GM12878 (cell line): ENCODE measurements around the gene ZBTB8OS. TPM values are rescaled to one million over a fixed set of nuclear protein-coding genes. Genes with fewer than 3 reads are reported as not detected.

Experiments used
- ATAC-seq: fragments of 200-7000 bp; cut with Tn5 transposase; 3 replicates; pipeline ENCODE4 v1.9.1; 2020; ENCODE audit warnings: mild to moderate bottlenecking, moderate library complexity
- BruUV-seq: library from RNA; stranded (reverse); fragments of 400-500 nt; replicated peaks from 2 replicates; lab custom pipeline; 2021; lab: Mats Ljungman, UMichigan
- CTCF ChIA-PET: fragments of 300-600 bp; sonication (Branson Sonifier 250); formaldehyde crosslinking; extraction: SDS; loops from one replicate; lab custom pipeline; 2021; ENCODE audit warnings: inconsistent platforms; lab: Yijun Ruan, JAX
- POLR2A ChIA-PET: fragments of 350-600 bp; formaldehyde crosslinking; extraction: SDS; loops from one replicate; lab custom pipeline; 2021; ENCODE audit warnings: inconsistent platforms; lab: Charles Lee
- RAD21 ChIA-PET: fragments of 300-600 bp; sonication (Branson Sonifier 250); formaldehyde crosslinking; loops from one replicate; lab custom pipeline; 2023; ENCODE audit warnings: antibody characterized with exemption; ENCODE audit not compliant: unreplicated experiment; lab: Charles Lee
- SMC1A ChIA-PET: fragments of 300-600 bp; sonication (Branson Sonifier 250); formaldehyde crosslinking; loops from one replicate; lab custom pipeline; 2023; ENCODE audit not compliant: unreplicated experiment, uncharacterized antibody; lab: Charles Lee
- DNase-seq: peaks from one replicate; pipeline ENCODE4 v3.0.0-alpha.2; 2011; ENCODE audit warnings: low read depth, low spot score
- FAIRE-seq: peaks from 3 replicates; lab custom pipeline; 2011; peaks lifted over from hg19 to GRCh38; lab: Jason Lieb, UNC
- H2AFZ ChIP-seq: 2 replicates; pipeline ENCODE4 v1.6.0; 2011; ENCODE audit warnings: low read depth, low read length, control low read depth; ENCODE audit not compliant: control insufficient read depth
- H3K27ac ChIP-seq: 2 replicates; pipeline ENCODE4 v1.5.1; 2011; ENCODE audit warnings: control low read depth; ENCODE audit not compliant: control insufficient read depth, insufficient read depth
- H3K27me3 ChIP-seq, 2 experiments: replicated peaks in 1 of 2; 2 replicates each; pipeline versions ENCODE4 v1.6.0 to v1.6.1; 2011; ENCODE audit warnings: low read length in 1 of 2; ENCODE audit not compliant: control insufficient read depth in 2 of 2, insufficient read depth in 2 of 2
- H3K36me3 ChIP-seq, 2 experiments: 2 replicates each; pipeline ENCODE4 v1.5.1; 2011; ENCODE audit warnings: low read length in 1 of 2; ENCODE audit not compliant: control insufficient read depth in 2 of 2, insufficient read depth in 2 of 2
- H3K4me1 ChIP-seq: 2 replicates; pipeline ENCODE4 v1.6.1; 2011; ENCODE audit warnings: mild to moderate bottlenecking, low read length, moderate library complexity, mixed read lengths; ENCODE audit not compliant: control insufficient read depth, insufficient read depth
- H3K4me2 ChIP-seq: 2 replicates; pipeline ENCODE4 v1.6.0; 2011; ENCODE audit warnings: control low read depth; ENCODE audit not compliant: control insufficient read depth, insufficient read depth
- H3K4me3 ChIP-seq: fragments of 200-600 bp; sonication (generic); 2 replicates; pipeline ENCODE4 v1.5.1; 2016
- H3K79me2 ChIP-seq: 2 replicates; pipeline ENCODE4 v1.6.0; 2011; ENCODE audit warnings: low read length; ENCODE audit not compliant: control insufficient read depth, insufficient read depth
- H3K9ac ChIP-seq: 2 replicates; pipeline ENCODE4 v1.8.0; 2011; ENCODE audit warnings: low read length, control low read depth, mixed read lengths; ENCODE audit not compliant: control insufficient read depth, insufficient read depth
- H3K9me3 ChIP-seq: replicated peaks from 3 replicates; pipeline ENCODE4 v1.5.1; 2011; ENCODE audit warnings: mild to moderate bottlenecking, low read length; ENCODE audit not compliant: control insufficient read depth, insufficient read depth
- H4K20me1 ChIP-seq: 2 replicates; pipeline ENCODE4 v1.6.0; 2011; ENCODE audit not compliant: control insufficient read depth, insufficient read depth
- ASH2L ChIP-seq: fragments of 300-600, 200-600 bp; sonication (generic); IDR thresholded peaks from 2 replicates; pipeline ENCODE4 v1.6.1; 2017; ENCODE audit warnings: low read depth, mild to moderate bottlenecking, borderline replicate concordance
- BACH1 ChIP-seq: fragments of 450-650 bp; IDR thresholded peaks from 2 replicates; pipeline ENCODE4 v1.6.1; 2017; ENCODE audit warnings: mild to moderate bottlenecking, borderline replicate concordance
- EED ChIP-seq: sonication (generic); IDR thresholded peaks from 2 replicates; pipeline ENCODE4 v1.6.1; 2016; ENCODE audit warnings: antibody characterized with exemption, low read depth
- HSF1 ChIP-seq: fragments of 150-350 bp; IDR thresholded peaks from 2 replicates; pipeline ENCODE4 v1.6.1; 2014; ENCODE audit warnings: mild to moderate bottlenecking, low read depth, low read length
- IRF3 ChIP-seq: fragments of 450-650 bp; IDR thresholded peaks from 2 replicates; pipeline ENCODE4 v1.6.1; 2014; ENCODE audit warnings: mild to moderate bottlenecking
- IRF5 ChIP-seq: fragments of 450-650 bp; IDR thresholded peaks from 2 replicates; pipeline ENCODE4 v1.6.1; 2017; ENCODE audit warnings: borderline replicate concordance
- NRF1 ChIP-seq: conservative IDR thresholded peaks from 2 replicates; pipeline ENCODE4 v1.6.1; 2011; ENCODE audit warnings: mild to moderate bottlenecking, low read depth, low read length, improper control_type of control experiment
- SUPT20H ChIP-seq: IDR thresholded peaks from 2 replicates; pipeline ENCODE4 v1.6.1; 2011; ENCODE audit warnings: low read depth, mild to moderate bottlenecking, low read length, moderate library complexity, borderline replicate concordance; ENCODE audit not compliant: control insufficient read depth
- TAF1 ChIP-seq: IDR thresholded peaks from 2 replicates; pipeline ENCODE4 v1.6.1; 2011; ENCODE audit warnings: mild to moderate bottlenecking, low read depth, low read length, borderline replicate concordance
- TCF12 ChIP-seq: IDR thresholded peaks from 2 replicates; pipeline ENCODE4 v1.6.1; 2011; ENCODE audit warnings: low read depth, mild to moderate bottlenecking, low read length
- YBX1 ChIP-seq: fragments of 450-650 bp; IDR thresholded peaks from 2 replicates; pipeline ENCODE4 v1.6.1; 2016; ENCODE audit warnings: antibody characterized with exemption
- WGBS: methylation state at CpG from one replicate; pipeline ENCODE4 v1.1.6; 2016; ENCODE audit warnings: low lambda C conversion rate; ENCODE audit not compliant: insufficient replicate concordance, insufficient coverage; ENCODE audit errors: missing lambda C conversion rate; 5-methylcytosine and 5-hydroxymethylcytosine counted together
- in situ Hi-C: fragments of 300-500 bp; cut with MboI; formaldehyde crosslinking; loops from 9 replicates; pipeline ENCODE4 v1.14.3; 2018; ENCODE audit warnings: mixed read lengths
- intact Hi-C: fragments of 100-400 bp; cut with micrococcal nuclease; formaldehyde crosslinking; loops from one replicate; pipeline ENCODE4 v1.14.2; 2022; ENCODE audit not compliant: unreplicated experiment
- polyA plus RNA-seq, 11 experiments: library from polyadenylated mRNA; depleted of rRNA in 4 of 11; unstranded in 6 of 11; stranded (reverse) in 5 of 11; fragments of >200 nt; fragmentation: Nextera tagmentation in 4 of 11; fragmentation: Illumina TruSeq in 1 of 11; extraction: Ambion mirVana in 4 of 11; extraction: Trizol in 1 of 11; gene quantifications; 1 replicate in 1 of 11; 2 replicates in 10 of 11; pipeline versions ENCODE4 v1.2.1 to v1.2.3, GENCODE V29; 2011 to 2016; ENCODE audit warnings: inconsistent platforms in 2 of 11, missing spikeins in 2 of 11, low read depth in 1 of 11
- small RNA-seq: library from RNA; depleted of rRNA; stranded (forward); fragments of <200 nt; gene quantifications from one replicate; pipeline ENCODE3, GENCODE V24; 2014
- total RNA-seq, 4 experiments: library from RNA; depleted of rRNA in 3 of 4; stranded (reverse); fragments of >200 nt in 3 of 4; fragmentation: Illumina TruSeq in 1 of 4; extraction: Trizol in 1 of 4; gene quantifications; 2 replicates each; pipeline versions ENCODE4 v1.2.1 to v1.2.3, GENCODE V29; 2013 to 2021

Gene ZBTB8OS
- total and polyA plus RNA-seq, 10 of the 15 experiments (the other 5 are each of a cell fraction or from before 2014, with no cell fraction given), result 77.8 to 350 (median 139) TPM

- in situ Hi-C loops, result no loop called here
Measured at GRCh38 chr1:32580348-32581017, 69.9 kb downstream of the ZBTB8OS start.

More at GRCh38 chr1:32580348-32581017, 69.9 kb downstream of the ZBTB8OS start:
- WGBS, result 79% methylated on average over 10 of the region's 10 CpGs
- FAIRE-seq (no peak), ATAC-seq (no peak), DNase-seq (no peak)
- no TSS peak for BruUV-seq
- CTCF ChIA-PET, result no interaction called here
- Histone ChIP-seq H3K27me3 (no peaks in the 10 kb centered on the region), H2AFZ (no peak overlapping the region), H3K27ac (no peak overlapping the region), H3K36me3 (no peaks in the 10 kb centered on the region), H3K9me3 (no peaks in the 10 kb centered on the region), H3K9ac (no peak overlapping the region), H3K4me1 (no peaks in the 10 kb centered on the region), H3K4me2 (no peak overlapping the region), H4K20me1 (no peaks in the 10 kb centered on the region), H3K79me2 (no peaks in the 10 kb centered on the region), H3K4me3 (no peak overlapping the region)
- intact Hi-C loops, result no loop called here
- TF ChIP-seq IRF3 (no peak), NRF1 (no peak), TAF1 (no peak), YBX1 (no peak), BACH1 (no peak), ASH2L (no peak), HSF1 (no peak), TCF12 (no peak), EED (no peak), SUPT20H (no peak), IRF5 (no peak)
- SMC1A ChIA-PET, result no interaction called here
- RAD21 ChIA-PET, result no interaction called here
- POLR2A ChIA-PET, result no interaction called here

Small RNA genes lying within 50 kb of the gene (small RNA-seq; reads per million reads assigned to genes)
- gene RF00019, result not detected

Other genes with a start within 250 kb of the ZBTB8OS start
Only the 7 nearest of the 8 such genes appear.
- gene ZBTB8B, start 185.5 kb downstream of the ZBTB8OS start, total RNA-seq (2014; rRNA removed), result under 0.01 and 0.05 TPM in 2 replicates
- gene ZBTB8B, start 185.5 kb downstream of the ZBTB8OS start, total RNA-seq (2014; rRNA removed; fragmentation: Illumina TruSeq; extraction: Trizol), result under 0.01 and 0.04 TPM in 2 replicates
- 0.03 TPM in 1 of 2 replicates, not detected in the other for gene ZBTB8B, start 185.5 kb downstream of the ZBTB8OS start, total RNA-seq (2021)
- not detected in 2 replicates for gene ZBTB8B, start 185.5 kb downstream of the ZBTB8OS start, polyA plus RNA-seq (2011; rRNA removed)
- 0.01 TPM in 1 of 2 replicates, not detected in the other for gene ZBTB8B, start 185.5 kb downstream of the ZBTB8OS start, polyA plus RNA-seq (2014; fragmentation: Illumina TruSeq; extraction: Trizol)
- under 1 TPM in 1 of 2 experiments, not detected in 1; under 0.01 TPM for gene ZBTB8B, start 185.5 kb downstream of the ZBTB8OS start, polyA plus RNA-seq (2014; fragmentation: Nextera tagmentation; extraction: Ambion mirVana)
- gene ZBTB8B, start 185.5 kb downstream of the ZBTB8OS start, polyA plus RNA-seq (2014; rRNA removed), result 0.01 TPM in 2 replicates
- gene ZBTB8B, start 185.5 kb downstream of the ZBTB8OS start, polyA plus RNA-seq (2016; fragmentation: Nextera tagmentation; extraction: Ambion mirVana), result under 1 TPM in 1 of 2 experiments, not detected in 1; 0.01 TPM
- gene ZBTB8A, start 111.1 kb downstream of the ZBTB8OS start, total RNA-seq (2014; rRNA removed), result 2.1 and 2.9 TPM in 2 replicates
- 2.5 and 2.6 TPM in 2 replicates for gene ZBTB8A, start 111.1 kb downstream of the ZBTB8OS start, total RNA-seq (2014; rRNA removed; fragmentation: Illumina TruSeq; extraction: Trizol)
- gene ZBTB8A, start 111.1 kb downstream of the ZBTB8OS start, total RNA-seq (2021), result 2.7 and 3.5 TPM in 2 replicates
- gene ZBTB8A, start 111.1 kb downstream of the ZBTB8OS start, polyA plus RNA-seq (2011; rRNA removed), result 1.1 and 1.4 TPM in 2 replicates
- gene ZBTB8A, start 111.1 kb downstream of the ZBTB8OS start, polyA plus RNA-seq (2014; fragmentation: Illumina TruSeq; extraction: Trizol), result 3.1 and 3.8 TPM in 2 replicates
- gene ZBTB8A, start 111.1 kb downstream of the ZBTB8OS start, polyA plus RNA-seq (2014; fragmentation: Nextera tagmentation; extraction: Ambion mirVana), result under 1 TPM; 0.48 to 0.90 TPM
- 1.6 and 2.2 TPM in 2 replicates for gene ZBTB8A, start 111.1 kb downstream of the ZBTB8OS start, polyA plus RNA-seq (2014; rRNA removed)
- gene ZBTB8A, start 111.1 kb downstream of the ZBTB8OS start, polyA plus RNA-seq (2016; fragmentation: Nextera tagmentation; extraction: Ambion mirVana), result 1 to 10 TPM; 3.7 to 4.7 TPM
- gene RBBP4, start 658 bp upstream of the ZBTB8OS start, total RNA-seq (2014; rRNA removed), result 156 and 165 TPM in 2 replicates
- gene RBBP4, start 658 bp upstream of the ZBTB8OS start, total RNA-seq (2014; rRNA removed; fragmentation: Illumina TruSeq; extraction: Trizol), result 194 TPM in 2 replicates
- 290 and 303 TPM in 2 replicates for gene RBBP4, start 658 bp upstream of the ZBTB8OS start, total RNA-seq (2021)
- 228 and 250 TPM in 2 replicates for gene RBBP4, start 658 bp upstream of the ZBTB8OS start, polyA plus RNA-seq (2011; rRNA removed)
- gene RBBP4, start 658 bp upstream of the ZBTB8OS start, polyA plus RNA-seq (2014; fragmentation: Illumina TruSeq; extraction: Trizol), result 237 and 297 TPM in 2 replicates
- gene RBBP4, start 658 bp upstream of the ZBTB8OS start, polyA plus RNA-seq (2014; fragmentation: Nextera tagmentation; extraction: Ambion mirVana), result 100 to 1,000 TPM; 120 to 234 TPM
- 169 and 177 TPM in 2 replicates for gene RBBP4, start 658 bp upstream of the ZBTB8OS start, polyA plus RNA-seq (2014; rRNA removed)
- 100 to 1,000 TPM; 342 to 357 TPM for gene RBBP4, start 658 bp upstream of the ZBTB8OS start, polyA plus RNA-seq (2016; fragmentation: Nextera tagmentation; extraction: Ambion mirVana)
- 0.27 TPM in 1 of 2 replicates, not detected in the other for gene SYNC, start 52.2 kb upstream of the ZBTB8OS start, total RNA-seq (2014; rRNA removed)
- 0.04 TPM in 1 of 2 replicates, not detected in the other for gene SYNC, start 52.2 kb upstream of the ZBTB8OS start, total RNA-seq (2014; rRNA removed; fragmentation: Illumina TruSeq; extraction: Trizol)
- not detected in 2 replicates for gene SYNC, start 52.2 kb upstream of the ZBTB8OS start, total RNA-seq (2021)
- gene SYNC, start 52.2 kb upstream of the ZBTB8OS start, polyA plus RNA-seq (2011; rRNA removed), result 0.05 TPM in 1 of 2 replicates, not detected in the other
- gene SYNC, start 52.2 kb upstream of the ZBTB8OS start, polyA plus RNA-seq (2014; fragmentation: Illumina TruSeq; extraction: Trizol), result 0.05 TPM in 1 of 2 replicates, not detected in the other
- gene SYNC, start 52.2 kb upstream of the ZBTB8OS start, polyA plus RNA-seq (2014; fragmentation: Nextera tagmentation; extraction: Ambion mirVana), result not detected
- gene SYNC, start 52.2 kb upstream of the ZBTB8OS start, polyA plus RNA-seq (2014; rRNA removed), result not detected in 2 replicates
- under 1 TPM in 1 of 2 experiments, not detected in 1; 0.12 TPM for gene SYNC, start 52.2 kb upstream of the ZBTB8OS start, polyA plus RNA-seq (2016; fragmentation: Nextera tagmentation; extraction: Ambion mirVana)
- gene YARS1, start 166.8 kb upstream of the ZBTB8OS start, total RNA-seq (2014; rRNA removed), result 169 and 170 TPM in 2 replicates
- gene YARS1, start 166.8 kb upstream of the ZBTB8OS start, total RNA-seq (2014; rRNA removed; fragmentation: Illumina TruSeq; extraction: Trizol), result 113 TPM in 2 replicates
- 158 and 159 TPM in 2 replicates for gene YARS1, start 166.8 kb upstream of the ZBTB8OS start, total RNA-seq (2021)
- 82.0 and 85.6 TPM in 2 replicates for gene YARS1, start 166.8 kb upstream of the ZBTB8OS start, polyA plus RNA-seq (2011; rRNA removed)
- 179 and 220 TPM in 2 replicates for gene YARS1, start 166.8 kb upstream of the ZBTB8OS start, polyA plus RNA-seq (2014; fragmentation: Illumina TruSeq; extraction: Trizol)
- 10 to 100 TPM; 39.9 to 66.4 TPM for gene YARS1, start 166.8 kb upstream of the ZBTB8OS start, polyA plus RNA-seq (2014; fragmentation: Nextera tagmentation; extraction: Ambion mirVana)
- gene YARS1, start 166.8 kb upstream of the ZBTB8OS start, polyA plus RNA-seq (2014; rRNA removed), result 112 and 129 TPM in 2 replicates
- gene YARS1, start 166.8 kb upstream of the ZBTB8OS start, polyA plus RNA-seq (2016; fragmentation: Nextera tagmentation; extraction: Ambion mirVana), result 100 to 1,000 TPM; 193 to 202 TPM
- gene S100PBP, start 167.1 kb upstream of the ZBTB8OS start, total RNA-seq (2014; rRNA removed), result 40.7 and 49.1 TPM in 2 replicates
- gene S100PBP, start 167.1 kb upstream of the ZBTB8OS start, total RNA-seq (2014; rRNA removed; fragmentation: Illumina TruSeq; extraction: Trizol), result 50.5 and 59.0 TPM in 2 replicates
- gene S100PBP, start 167.1 kb upstream of the ZBTB8OS start, total RNA-seq (2021), result 55.7 and 56.5 TPM in 2 replicates
- gene S100PBP, start 167.1 kb upstream of the ZBTB8OS start, polyA plus RNA-seq (2011; rRNA removed), result 98.3 and 138 TPM in 2 replicates
- 40.4 and 51.5 TPM in 2 replicates for gene S100PBP, start 167.1 kb upstream of the ZBTB8OS start, polyA plus RNA-seq (2014; fragmentation: Illumina TruSeq; extraction: Trizol)
- 10 to 100 TPM; 17.0 to 19.1 TPM for gene S100PBP, start 167.1 kb upstream of the ZBTB8OS start, polyA plus RNA-seq (2014; fragmentation: Nextera tagmentation; extraction: Ambion mirVana)
- 38.3 and 45.2 TPM in 2 replicates for gene S100PBP, start 167.1 kb upstream of the ZBTB8OS start, polyA plus RNA-seq (2014; rRNA removed)
- 10 to 100 TPM; 34.6 to 38.8 TPM for gene S100PBP, start 167.1 kb upstream of the ZBTB8OS start, polyA plus RNA-seq (2016; fragmentation: Nextera tagmentation; extraction: Ambion mirVana)
- not detected in 2 replicates for gene FNDC5, start 220.4 kb upstream of the ZBTB8OS start, total RNA-seq (2014; rRNA removed)
- gene FNDC5, start 220.4 kb upstream of the ZBTB8OS start, total RNA-seq (2014; rRNA removed; fragmentation: Illumina TruSeq; extraction: Trizol), result not detected in 2 replicates
- not detected in 2 replicates for gene FNDC5, start 220.4 kb upstream of the ZBTB8OS start, total RNA-seq (2021)
- gene FNDC5, start 220.4 kb upstream of the ZBTB8OS start, polyA plus RNA-seq (2011; rRNA removed), result 0.23 and 0.36 TPM in 2 replicates
- 0.01 TPM in 1 of 2 replicates, not detected in the other for gene FNDC5, start 220.4 kb upstream of the ZBTB8OS start, polyA plus RNA-seq (2014; fragmentation: Illumina TruSeq; extraction: Trizol)
- gene FNDC5, start 220.4 kb upstream of the ZBTB8OS start, polyA plus RNA-seq (2014; fragmentation: Nextera tagmentation; extraction: Ambion mirVana), result under 1 TPM; 0.14 to 0.26 TPM
- gene FNDC5, start 220.4 kb upstream of the ZBTB8OS start, polyA plus RNA-seq (2014; rRNA removed), result not detected in 2 replicates
- gene FNDC5, start 220.4 kb upstream of the ZBTB8OS start, polyA plus RNA-seq (2016; fragmentation: Nextera tagmentation; extraction: Ambion mirVana), result under 1 TPM; 0.11 to 0.29 TPM